GM20000 (cell line): Measurements from ENCODE around the gene FYB1.

ENCODE experiments used
- DNase-seq: peaks from one replicate; pipeline ENCODE4 v3.0.0; 2012; ENCODE audit warnings: low spot score
- CTCF ChIP-seq: IDR thresholded peaks from 2 replicates; pipeline ENCODE4 v1.5.1; 2012; ENCODE audit warnings: mild to moderate bottlenecking, control low read depth; ENCODE audit errors: extremely low read depth, missing control alignments

FYB1 gene

GRCh38 chr5:39137391-39137790 is 82.0 kb downstream of the FYB1 start:
- no peak for TF ChIP-seq CTCF
- no peak for DNase-seq

- DNase-seq = no peak
- no peak for TF ChIP-seq CTCF
Measured at GRCh38 chr5:39132792-39133191, 86.6 kb downstream of the FYB1 start.

- no peak for TF ChIP-seq CTCF
- no peak for DNase-seq
Measured at GRCh38 chr5:39132128-39132447, 87.3 kb downstream of the FYB1 start.

GRCh38 chr5:39131210-39132127 is 87.9 kb downstream of the FYB1 start:
- DNase-seq = no peak
- no peak for TF ChIP-seq CTCF

GRCh38 chr5:39130716-39131115 is 88.6 kb downstream of the FYB1 start:
- DNase-seq = no peak
- no peak for TF ChIP-seq CTCF

GRCh38 chr5:39121922-39122321 is 97.4 kb downstream of the FYB1 start:
- DNase-seq = no peak
- no peak for TF ChIP-seq CTCF

GRCh38 chr5:39121315-39121714 is 98.0 kb downstream of the FYB1 start:
- DNase-seq = no peak
- no peak for TF ChIP-seq CTCF
